SKM-1 (cell line): ENCODE results near the gene RAD9A.
A peak's percentile ranks its signal among the peaks of the same experiment; 100 is the strongest.

Source experiments
- DNase-seq: peaks from one replicate; lab custom pipeline; 2025; ENCODE audit not compliant: unreplicated experiment; lab: John Stamatoyannopoulos, UW

RAD9A gene

GRCh38 chr11:67356864-67357561, 34.8 kb upstream of the RAD9A start:
- DNase-seq: peak; percentile 86

- DNase-seq: no peak
Observed at GRCh38 chr11:67357831-67358670, 33.7 kb upstream of the RAD9A start.

- DNase-seq: no peak
Observed at GRCh38 chr11:67364169-67364568, 27.6 kb upstream of the RAD9A start.

DNA sequence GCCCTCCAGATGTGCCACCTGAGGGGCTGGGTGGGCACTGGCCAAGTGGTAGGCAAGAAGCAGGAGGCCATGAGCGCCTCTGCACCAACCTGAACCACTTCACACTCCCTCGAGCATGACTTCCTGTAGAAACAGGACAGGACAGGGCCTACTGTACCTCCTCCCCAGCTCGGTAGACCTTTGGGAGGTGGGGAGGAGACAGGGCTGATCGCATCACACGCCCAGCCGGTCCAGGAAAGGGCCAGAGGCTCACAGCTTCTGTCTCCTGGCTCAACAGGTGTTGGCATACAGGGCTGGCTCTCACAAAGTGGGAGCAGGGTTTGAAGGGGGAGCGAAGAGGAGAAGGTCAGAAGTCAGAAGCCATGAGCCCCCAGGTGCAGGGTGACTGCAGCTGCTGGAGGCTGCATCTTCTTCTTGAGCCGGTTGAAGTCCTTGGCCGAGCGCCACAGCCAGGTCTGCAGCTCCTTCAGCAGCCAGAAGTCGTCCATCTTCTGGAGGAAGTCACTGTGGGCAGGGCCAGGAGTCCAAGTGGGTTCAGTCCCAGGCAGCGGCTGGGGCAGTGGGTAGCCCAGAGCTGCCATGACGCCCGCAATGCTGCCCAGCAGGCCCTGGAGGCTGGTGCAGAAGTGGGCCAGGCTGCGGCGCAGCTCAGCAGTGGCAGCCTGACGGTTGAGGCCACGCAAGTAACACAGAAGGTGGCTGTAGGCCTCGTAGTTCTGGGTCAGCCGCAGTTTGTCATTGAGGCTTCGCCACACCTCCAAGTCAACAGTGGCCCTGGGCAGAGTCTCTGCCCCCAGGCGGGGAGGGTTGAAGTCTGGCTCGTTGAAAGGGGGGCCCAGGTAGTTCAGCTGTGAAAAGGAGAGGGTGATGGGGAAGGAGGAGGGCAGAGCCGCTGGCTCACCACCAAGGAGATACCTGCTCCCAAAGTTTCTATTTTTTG, 26.7 kb upstream of the RAD9A start:
- no peak for DNase-seq

DNA sequence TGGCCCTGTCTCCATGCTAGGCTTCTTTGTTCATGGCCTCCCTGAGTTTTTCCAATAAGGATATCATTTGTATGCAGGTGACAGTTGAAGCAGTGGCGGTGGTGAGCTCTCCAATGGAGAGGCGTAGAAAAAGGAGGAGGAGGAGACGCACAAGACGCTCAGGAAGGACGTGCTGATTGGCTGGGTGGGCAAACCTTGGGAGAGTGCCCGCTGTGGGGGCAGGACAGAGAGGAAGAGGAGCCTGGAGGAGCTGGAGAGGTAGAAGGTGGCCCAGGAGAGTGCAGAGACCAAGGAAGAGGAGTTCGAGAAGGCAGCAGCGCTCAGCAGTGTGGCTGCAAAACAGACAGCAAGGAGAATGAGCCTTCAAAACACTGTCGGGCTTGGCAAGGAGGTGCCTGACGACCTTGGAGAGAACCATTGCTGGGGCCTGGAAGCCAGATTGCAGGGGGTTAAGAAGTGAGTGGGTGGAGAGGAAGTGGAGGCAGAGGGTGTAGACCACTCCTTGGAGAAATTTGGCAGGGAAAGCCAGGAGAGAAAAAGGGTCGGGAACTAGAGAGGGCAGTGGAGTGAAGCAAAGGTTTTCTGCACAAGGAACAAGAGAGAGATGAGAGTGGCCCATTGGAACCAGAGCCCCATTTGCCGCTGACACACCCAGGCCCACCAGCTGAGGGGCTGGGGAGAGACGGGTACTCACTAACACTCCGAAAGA, 25.9 kb upstream of the RAD9A start:
- DNase-seq: no peak

- DNase-seq: no peak
Observed at GRCh38 chr11:67366546-67366945, 25.2 kb upstream of the RAD9A start.

DNA sequence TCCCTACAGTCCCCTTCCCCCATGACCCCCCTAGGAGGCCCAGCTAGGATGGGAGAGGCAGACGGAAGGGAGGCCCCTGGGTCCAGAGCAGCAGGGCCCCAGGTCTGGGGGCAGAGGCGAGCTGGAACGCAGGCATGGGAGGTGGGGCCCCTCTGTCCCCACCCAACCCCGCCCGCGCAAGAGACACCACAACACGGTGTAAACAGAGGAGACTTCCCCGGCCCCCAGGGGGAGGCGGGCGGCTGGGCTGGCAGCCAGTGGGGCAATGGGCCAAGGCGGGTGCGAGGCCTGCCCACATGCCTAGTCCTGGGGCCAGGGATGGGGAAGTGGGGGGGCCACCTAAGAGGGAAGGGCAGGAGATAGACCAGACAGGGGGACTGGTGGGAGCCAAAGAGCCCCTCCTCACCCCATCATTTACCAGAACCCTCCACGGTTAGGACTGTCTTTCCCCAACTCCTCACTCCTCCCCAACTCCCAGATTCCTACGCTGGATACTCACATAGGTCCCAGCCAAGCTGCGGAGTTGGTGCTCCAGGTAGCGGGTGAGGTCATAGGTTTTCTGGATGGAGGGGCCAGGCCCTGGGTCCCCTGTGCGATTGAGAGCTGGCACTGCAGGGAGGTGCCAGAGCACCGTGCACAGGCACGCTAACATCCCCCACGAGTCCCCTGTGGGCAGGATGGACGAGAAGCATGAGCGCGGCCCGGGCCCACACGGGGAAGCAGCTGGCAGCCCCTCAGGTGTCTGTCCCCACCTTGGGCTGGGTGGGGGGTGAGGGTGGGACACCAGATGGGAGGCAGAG, 24.6 kb upstream of the RAD9A start:
- no peak for DNase-seq

- DNase-seq: no peak
Observed at GRCh38 chr11:67367761-67368227, 24.0 kb upstream of the RAD9A start.

GRCh38 chr11:67368621-67369020, 23.2 kb upstream of the RAD9A start:
- no peak for DNase-seq

- no peak for DNase-seq
Observed at GRCh38 chr11:67369275-67369674, 22.5 kb upstream of the RAD9A start.

DNA sequence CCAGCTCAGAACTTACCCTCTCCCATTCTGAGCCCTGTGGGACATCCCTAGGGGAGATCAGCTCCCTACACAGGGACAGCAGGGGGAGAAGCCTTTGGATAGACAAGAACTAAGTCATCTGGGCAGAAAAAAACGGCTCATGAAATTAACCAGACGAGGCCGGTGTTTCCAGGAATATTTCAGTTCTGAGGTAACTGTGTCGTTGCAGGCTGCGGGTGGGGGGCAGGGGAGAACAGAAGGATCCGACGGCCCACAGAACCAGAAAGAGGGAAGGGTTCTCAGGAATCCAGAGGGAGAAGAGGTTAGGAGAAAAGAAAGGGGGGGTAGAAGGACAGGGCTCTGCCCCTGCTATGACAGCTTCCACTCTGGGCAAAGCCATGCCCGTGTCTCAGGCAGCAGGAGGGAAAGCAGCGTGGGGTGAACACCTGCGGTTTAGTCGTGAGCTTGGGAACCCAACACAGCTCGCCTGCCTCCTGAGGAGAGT, 21.9 kb upstream of the RAD9A start:
- no peak for DNase-seq

DNA sequence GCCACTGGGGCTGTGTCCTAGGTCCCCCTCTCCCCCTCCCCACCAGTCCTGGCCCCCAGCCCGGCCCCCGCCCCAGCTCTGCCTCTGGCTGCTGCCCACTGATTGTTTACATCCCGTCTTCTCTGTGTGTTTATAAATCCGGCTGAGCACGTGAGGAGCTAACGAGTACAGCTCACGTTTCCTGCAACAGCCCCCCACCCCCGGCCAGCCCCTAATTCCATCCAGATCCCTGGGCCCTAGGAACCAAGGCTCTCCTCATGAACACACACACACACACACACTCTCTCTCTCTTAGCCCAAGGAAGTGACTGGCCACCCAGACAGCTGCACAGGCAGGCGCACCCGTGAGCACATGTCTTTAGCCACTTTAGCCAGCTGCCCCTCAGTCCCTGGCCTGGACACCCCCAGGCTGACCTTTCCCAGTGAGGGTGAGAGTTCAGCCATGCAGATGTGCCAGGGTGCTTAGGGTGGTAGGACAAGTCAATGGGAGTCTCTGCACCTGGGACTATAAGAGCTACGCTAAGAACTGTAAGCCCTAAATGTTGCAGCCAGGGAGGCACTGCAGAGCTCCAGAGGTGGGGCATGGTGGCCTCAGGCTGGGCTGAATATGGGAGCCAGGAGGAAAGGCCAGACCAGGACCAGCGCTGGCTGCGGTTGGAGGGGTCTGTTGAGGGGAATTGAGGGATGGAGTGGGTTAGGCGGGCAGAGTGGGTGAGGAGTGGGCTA, 21.3 kb upstream of the RAD9A start:
- DNase-seq: no peak

GRCh38 chr11:67371189-67371910, 20.4 kb upstream of the RAD9A start:
- peak; percentile 30 for DNase-seq

- DNase-seq: no peak
Observed at GRCh38 chr11:67371911-67372320, 19.9 kb upstream of the RAD9A start.

DNA sequence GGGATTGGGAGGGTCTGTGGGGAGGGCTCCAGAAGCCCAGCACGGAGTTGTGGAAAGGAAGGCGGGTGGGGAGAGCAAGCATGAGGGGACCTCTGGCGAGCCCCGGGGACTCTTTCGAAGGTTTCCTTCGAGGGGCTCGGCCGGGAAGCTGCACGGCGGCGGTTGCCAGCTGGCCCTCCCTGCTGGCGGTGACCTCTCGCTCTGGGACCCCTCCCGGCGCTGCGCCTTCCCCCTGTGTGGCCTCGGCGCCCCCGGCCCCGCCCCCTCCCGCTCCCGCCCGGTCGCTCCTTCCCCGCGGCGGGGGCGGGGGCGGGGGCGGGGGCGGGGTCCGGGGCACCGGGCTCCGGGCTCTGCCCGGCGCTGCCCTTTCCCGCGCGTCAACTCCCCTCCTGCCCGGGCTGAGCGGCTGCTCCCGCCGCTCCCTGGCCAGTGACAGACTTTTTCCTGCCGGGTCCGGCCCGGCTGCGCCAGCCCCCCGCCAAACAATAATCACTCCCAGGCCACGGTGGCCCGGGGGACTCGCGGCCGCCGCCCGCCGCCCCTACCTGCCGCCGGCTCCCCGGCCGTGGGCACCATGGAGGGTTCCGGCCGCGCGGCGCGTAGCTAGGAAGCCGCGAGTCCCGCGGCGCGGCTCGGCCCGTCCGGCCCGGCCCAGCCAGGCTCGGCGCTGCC, 19.3 kb upstream of the RAD9A start:
- DNase-seq: no peak

- no peak for DNase-seq
Observed at GRCh38 chr11:67372993-67373647, 18.7 kb upstream of the RAD9A start, which contains the start of gene CLCF1. TSS of gene CLCF1 (minus strand) at chr11:67373598. CDS start at chr11:67373539, 59 bp downstream.
